Skin of body (tissue), 2 donors: ENCODE results near the gene PTPRK. TPM values are rescaled to one million over a fixed set of nuclear protein-coding genes. Genes with fewer than 3 reads are reported as not detected.

Source experiments
- DNase-seq: peaks from one replicate; lab custom pipeline; 2025; lab: John Stamatoyannopoulos, UW
- total RNA-seq: library from RNA; depleted of rRNA; stranded (reverse); fragments of >200 nt; gene quantifications from one replicate; pipeline ENCODE4 v1.2.3, GENCODE V29; 2014

PTPRK gene
- total RNA-seq, 1 donor from 2014 or later, result 56.9 TPM

DNA sequence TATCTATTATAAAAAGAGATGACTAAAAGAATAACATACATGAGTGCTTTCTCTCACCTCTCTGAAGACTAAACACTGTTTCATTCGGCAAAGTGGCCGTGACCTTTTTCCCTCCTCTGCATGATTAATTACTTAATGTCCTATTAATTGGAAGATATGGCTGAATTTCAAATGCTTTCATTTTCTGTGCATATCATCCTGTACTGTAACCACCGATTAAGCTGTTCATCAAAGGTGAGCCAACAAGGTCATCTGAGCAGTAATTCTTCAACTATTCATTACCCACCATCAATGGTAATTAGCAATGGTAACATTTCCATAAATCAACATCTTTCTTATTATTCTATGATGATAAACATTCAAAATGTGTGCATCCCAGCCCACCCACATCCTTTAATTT lies 125.2 kb downstream of the PTPRK start:
- DNase-seq, result no peak

DNA sequence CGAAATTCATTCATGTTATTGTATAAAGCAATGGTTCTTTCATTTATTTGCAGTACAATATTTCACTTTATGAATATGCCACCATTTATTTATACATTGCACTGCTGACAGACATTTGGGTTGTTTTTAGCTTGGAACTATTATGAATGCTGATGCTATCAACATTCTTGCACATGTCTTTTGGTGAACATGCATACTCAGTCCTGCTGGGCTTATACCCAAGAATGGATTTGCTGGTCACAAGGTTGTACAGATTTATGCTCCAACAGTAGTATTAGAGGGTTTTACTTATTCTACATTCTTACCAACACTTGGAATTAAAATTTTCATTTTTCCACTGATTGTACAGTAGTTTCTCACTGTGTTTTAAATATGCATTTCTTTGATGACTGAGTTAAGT lies 126.2 kb downstream of the PTPRK start:
- no peak for DNase-seq

GRCh38 chr6:128389820-128390534 lies 130.4 kb downstream of the PTPRK start:
- DNase-seq, result no peak

GRCh38 chr6:128388380-128388779 lies 132.0 kb downstream of the PTPRK start:
- DNase-seq, result no peak

DNA sequence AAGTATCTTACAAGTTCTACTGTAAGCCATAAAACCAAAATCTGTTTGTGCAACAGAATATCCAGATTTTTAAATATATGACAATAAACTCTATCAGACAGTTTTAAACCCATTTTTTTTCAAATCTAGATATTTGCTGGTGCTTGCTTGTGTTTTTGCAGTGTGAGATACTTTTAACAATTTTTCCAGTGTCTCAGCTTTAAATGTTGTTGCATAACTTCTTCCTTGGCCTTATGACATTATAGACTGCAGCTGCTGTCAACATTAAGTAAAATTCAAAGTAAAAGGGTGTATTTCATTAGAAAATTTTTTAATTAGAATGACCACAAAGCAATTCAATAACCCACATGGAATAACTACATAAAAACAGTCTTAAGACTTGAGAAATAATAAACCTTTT lies 139.5 kb downstream of the PTPRK start:
- DNase-seq, result no peak

DNA sequence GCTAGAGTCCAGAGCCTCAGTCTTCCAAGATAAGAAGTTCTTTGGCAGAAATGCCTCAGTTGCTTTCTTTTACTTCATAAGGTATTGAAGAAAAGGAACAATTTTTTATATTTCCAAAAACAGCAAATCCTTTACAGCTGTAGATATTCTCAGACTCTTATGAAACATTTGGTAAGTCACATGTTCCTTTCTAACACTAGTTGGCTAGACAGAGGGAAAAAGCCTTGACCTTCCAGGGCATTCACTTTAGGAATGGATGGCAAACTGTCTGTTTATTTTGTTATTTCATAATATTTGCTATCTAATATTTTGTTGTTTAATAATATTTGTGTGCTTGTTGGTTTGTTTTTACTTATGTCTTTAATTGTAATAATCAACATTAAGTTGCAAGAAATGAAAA lies 140.8 kb downstream of the PTPRK start:
- DNase-seq, result no peak

DNA sequence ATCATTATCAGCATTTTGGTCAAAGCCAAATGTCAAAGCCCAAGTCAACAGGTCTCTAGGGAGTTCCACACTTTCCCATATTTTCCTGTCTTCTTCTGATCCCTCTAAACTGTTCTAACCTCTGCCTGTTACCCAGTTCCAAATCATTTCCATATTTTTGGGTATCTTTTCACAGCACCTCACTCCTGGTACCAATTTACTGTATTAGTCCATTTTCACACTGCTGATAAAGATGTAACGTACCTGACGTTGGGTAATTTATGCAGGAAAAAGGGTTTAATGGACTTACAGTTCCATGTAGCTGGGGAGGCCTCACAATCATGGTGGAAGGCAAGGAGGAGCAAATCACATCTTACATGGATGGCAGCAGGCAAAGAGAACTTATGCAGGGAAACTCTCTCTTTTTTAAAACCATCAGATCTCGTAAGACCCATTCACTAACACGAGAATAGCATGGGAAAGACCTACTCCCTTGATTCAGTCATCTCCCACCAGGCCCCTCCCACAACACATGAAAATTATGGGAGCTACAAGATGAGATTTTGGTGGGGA lies 143.4 kb downstream of the PTPRK start:
- DNase-seq, result no peak

GRCh38 chr6:128371136-128371535 lies 149.3 kb downstream of the PTPRK start:
- no peak for DNase-seq

DNA sequence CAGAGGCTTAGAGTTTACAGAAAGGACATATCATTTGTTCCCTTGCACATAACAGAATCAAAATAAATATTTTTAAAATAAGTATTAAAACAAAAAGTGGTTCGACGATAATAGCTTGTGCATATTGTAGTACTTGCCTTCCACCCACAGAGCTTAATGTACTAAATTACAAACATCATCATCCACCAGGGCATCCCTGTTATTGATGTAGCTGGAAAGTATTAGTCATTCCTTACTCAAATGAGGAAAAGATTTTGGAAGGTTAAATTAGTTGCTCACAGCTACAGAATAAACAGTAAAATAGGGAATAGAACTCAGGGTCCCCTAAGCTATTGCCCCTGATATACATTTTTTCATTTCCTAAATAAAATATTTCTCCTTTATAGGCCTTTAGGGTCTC lies 150.3 kb downstream of the PTPRK start:
- peak; percentile 40 for DNase-seq

- DNase-seq, result no peak
Observed at GRCh38 chr6:128368213-128368944, 152.0 kb downstream of the PTPRK start.

GRCh38 chr6:128367437-128367836 lies 153.0 kb downstream of the PTPRK start:
- DNase-seq, result no peak

DNA sequence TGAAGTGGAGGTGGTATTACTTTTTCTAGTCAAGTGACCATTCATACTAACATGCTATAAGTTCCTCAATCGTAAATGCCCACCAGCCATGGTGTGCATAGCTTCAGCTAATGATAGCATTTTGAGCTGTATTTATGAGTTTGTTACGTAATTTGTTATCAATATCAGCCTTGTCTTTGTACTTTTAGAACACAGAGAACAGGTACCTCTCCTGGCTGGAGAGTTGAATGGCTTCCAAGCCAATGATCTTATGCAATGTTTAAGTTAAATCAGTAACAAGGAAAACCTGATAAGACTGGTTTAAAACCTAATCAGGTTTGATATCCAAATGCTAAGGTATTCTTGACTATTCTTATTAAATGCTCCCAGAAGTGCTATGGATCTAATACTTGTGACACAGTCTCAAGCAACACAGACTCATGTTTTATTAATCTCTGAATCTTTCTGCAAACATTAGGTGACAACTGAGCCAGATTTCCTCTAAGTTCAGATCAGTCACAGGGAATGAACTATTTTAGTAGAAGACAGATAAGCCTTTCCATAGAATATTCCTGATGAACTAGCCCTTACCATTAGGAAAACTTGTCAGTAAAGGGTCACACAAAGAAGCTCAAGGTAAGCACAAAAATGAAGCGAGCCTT lies 154.8 kb downstream of the PTPRK start:
- no peak for DNase-seq

DNA sequence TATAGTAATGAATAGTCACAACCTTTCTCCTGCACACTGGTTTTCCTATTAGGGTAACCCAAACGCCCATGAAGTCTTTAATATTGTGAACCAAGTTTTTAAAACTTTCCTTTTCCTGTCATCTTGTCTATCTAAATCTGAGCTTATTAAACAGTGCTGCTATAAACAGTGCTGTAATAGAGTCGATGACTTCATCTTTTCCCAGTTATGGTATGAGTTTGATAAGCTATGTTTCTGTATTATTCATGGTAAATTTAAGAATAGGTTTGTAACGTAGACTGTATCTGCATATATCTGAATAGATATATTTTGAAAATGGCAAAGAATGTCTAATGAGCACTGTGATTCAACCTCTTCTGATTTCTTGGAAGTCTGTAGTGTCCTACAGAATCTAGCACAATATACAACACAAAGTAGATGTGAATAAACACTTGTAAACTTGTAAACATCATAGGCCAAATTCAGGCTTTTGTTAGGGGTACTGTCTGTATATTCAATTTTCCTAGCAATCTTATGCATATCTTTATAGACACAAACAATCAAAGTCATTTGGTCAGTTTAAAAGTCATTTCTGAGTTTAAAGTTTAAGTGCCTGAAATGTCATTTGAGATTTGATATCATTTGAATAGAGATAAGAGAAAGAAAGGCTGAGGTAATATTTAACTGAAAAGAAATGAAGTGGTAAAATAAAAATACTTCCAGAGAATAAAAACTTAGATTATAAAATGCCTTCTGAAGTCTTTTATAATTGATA lies 155.5 kb downstream of the PTPRK start:
- no peak for DNase-seq

DNA sequence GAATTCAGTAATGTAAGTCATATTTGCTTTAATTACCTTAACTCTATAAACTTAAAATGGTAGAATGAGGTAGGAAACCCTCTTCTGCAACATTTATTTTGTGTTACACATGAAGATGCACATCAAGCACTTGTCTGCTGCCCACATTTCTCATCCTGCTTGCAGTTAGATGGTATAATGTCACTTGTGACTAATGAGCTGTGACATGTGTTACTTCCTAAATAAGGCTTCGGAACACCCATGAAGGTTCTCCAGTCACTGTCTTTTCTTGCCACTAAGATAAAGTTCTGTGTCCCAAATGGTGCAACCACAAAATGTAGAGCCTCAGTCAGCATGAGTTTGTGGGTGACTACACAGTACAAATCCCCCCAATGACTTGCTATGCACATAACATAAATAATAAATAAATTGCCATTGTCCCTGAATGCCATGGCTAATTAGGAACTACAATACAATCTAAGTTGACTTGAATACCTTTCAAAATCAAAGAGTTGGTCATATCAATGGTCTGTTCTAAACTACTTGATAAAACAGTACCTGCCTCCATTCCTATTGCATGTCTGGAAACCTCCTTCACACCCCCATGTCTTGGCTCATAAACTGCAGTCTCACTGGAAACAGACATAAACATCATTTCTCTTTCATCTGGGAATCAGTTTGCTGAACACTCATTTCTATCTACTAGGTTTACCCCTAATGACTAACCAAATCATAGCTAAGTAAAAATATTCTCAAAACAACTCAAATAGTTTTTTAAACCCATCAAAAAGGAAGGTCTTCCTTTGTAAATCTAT lies 157.2 kb downstream of the PTPRK start:
- no peak for DNase-seq

DNA sequence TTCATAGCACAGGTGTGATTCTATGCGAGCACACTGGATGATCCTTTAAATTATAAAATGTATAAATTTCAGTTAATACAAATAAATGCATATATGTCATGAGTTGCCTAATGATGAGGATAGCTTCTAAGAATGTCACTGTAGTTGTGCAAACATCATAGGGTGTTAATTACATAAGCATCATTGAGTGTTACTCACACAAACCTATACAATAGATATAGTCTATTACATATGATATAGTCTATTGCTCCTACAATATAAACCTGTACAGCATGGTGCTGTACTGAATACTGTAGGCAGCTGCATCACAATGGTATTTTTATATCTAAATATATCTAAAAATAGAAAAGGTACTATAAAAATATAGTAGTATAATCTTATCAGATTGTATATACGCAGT lies 159.0 kb downstream of the PTPRK start:
- no peak for DNase-seq

DNA sequence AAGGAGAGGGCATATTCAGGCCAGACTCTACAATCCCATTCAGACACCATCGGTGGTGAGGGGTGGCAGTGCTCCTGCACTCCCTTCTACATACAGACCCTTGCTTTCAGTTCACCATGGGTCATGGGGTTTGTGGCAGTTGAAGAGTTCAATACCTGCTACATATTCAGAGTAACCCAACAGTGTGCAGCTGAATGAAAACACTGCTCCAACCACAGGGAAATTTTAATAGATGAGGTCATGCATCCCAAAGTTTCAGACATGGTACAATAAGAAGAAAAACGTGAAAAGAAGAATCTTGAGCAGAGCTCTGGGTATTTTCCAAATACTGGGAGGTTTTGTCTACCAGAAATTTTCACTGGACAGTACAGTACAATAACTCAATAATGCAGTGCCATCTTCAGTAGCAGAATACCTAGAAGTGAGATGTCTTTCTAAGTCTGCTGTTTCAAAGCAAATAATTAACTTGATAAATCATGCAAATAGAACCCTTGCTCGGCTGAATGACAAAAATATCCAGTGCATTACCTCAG lies 162.1 kb downstream of the PTPRK start:
- no peak for DNase-seq

GRCh38 chr6:128357392-128358130 lies 162.8 kb downstream of the PTPRK start:
- DNase-seq, result no peak

DNA sequence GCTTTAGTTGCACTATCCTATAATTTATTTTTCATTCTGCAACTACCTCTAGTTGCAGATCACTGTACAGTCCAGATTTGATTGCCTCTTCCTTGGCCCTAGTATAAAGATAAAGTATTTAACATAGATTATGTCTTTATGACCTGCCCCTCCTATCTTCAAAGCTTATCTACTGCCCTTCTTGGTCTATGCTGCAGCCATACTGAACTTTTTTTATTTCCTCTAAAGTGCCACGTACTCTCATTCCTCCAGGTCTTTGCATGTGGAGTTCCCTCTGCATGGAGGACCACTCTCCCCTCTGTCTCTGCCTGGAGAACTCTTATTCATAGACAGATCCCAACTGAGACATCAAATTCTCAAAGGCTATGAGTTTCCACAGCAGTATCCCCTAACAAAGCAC lies 168.0 kb downstream of the PTPRK start:
- no peak for DNase-seq

- no peak for DNase-seq
Observed at GRCh38 chr6:128351255-128351514, 169.2 kb downstream of the PTPRK start.
